ENCODE data around the gene KLHL30.

GRCh38 chr2:238162251-238162845, 23.9 kb downstream of the KLHL30 start:
- TF ChIP-seq CTCF (conservative IDR thresholded peaks at IDR 0.05; ENCODE audit: low read length), result no peak
- no peak for TF ChIP-seq EZH2phosphoT487 (IDR thresholded peaks at IDR 0.05; ENCODE audit: borderline replicate concordance, low read depth, low read length)
